Neutrophil (primary cell): ENCODE measurements around the gene PTEN.
A peak's percentile ranks its signal among the peaks of the same experiment; 100 is the strongest.
"Not testable (repeated sequence)": the region's sequence is repeated elsewhere in the genome, so short reads cannot be mapped to it uniquely, and the experiment has no call there.

ENCODE experiments used
- H3K27ac ChIP-seq: fragments of 200-600 bp; sonication (generic); 2 replicates; pipeline ENCODE4 v1.5.1; 2016; ENCODE audit warnings: mild to moderate bottlenecking, moderate library complexity
- H3K27me3 ChIP-seq: fragments of 200-600 bp; sonication (generic); 2 replicates; pipeline ENCODE4 v1.6.0; 2016; ENCODE audit warnings: mild to moderate bottlenecking
- H3K36me3 ChIP-seq: fragments of 200-600 bp; sonication (generic); 2 replicates; pipeline ENCODE4 v1.5.1; 2017
- H3K4me1 ChIP-seq, 2 experiments: fragments of 200-600 bp in 1 of 2; sonication (generic) in 1 of 2; 1 replicate in 1 of 2; 2 replicates in 1 of 2; pipeline versions ENCODE4 v1.5.1 to v1.6.1; 2013 to 2016; ENCODE audit warnings: low read depth in 1 of 2, low read length in 1 of 2, mild to moderate bottlenecking in 1 of 2, moderate library complexity in 1 of 2; ENCODE audit not compliant: control insufficient read depth in 1 of 2, insufficient read depth in 1 of 2
- H3K4me3 ChIP-seq, 2 experiments: fragments of 200-600 bp in 1 of 2; sonication (generic) in 1 of 2; 1 replicate in 1 of 2; 2 replicates in 1 of 2; pipeline ENCODE4 v1.5.1; 2013 to 2016; ENCODE audit warnings: low read depth in 1 of 2, low read length in 1 of 2, mild to moderate bottlenecking in 1 of 2, moderate library complexity in 1 of 2
- H3K9me3 ChIP-seq: fragments of 200-600 bp; sonication (generic); 2 replicates; pipeline ENCODE4 v1.5.1; 2016
- TF ChIP-seq, protein P1 (sequence below): fragments of 200-600 bp; sonication (generic); IDR thresholded peaks from 2 replicates; pipeline ENCODE4 v1.5.1; 2016; ENCODE audit warnings: antibody characterized with exemption

Gene PTEN

DNA sequence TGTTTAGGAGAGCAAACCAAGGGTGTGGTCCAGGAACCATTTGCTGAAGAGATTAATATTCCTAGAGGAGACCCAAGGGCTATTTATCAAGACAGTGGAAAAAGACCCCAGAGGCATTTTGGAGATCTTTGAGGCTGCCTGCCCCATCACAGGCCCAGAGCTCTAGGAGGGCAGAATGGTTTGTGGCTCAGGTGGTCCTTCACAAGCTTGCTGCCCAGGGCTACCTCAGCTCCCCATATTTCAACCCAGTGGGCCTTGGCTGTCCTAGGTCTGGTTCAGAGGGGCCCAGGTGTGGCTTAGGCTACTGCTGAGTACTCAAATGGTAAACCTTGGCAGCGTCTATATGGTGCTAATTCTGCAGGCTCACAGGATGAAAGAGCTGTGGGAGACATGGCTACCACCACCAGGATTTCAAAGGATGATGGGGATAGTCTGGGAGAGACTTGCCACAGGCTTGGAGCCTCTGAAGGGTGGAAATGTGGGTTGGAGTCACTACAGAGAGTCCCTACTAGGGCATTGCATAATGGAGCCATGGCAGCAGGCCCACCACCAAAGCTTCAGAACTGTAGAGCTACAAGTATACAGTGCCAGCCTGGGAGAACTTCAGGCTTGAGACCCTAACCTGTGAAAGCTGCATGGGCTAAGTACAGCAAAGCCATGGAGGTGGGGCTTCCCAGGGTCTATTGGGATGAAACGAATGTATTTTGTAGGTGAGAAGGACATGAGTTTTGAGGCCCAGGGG lies 24.3 kb downstream of the PTEN start:
- H3K27ac ChIP-seq = peak overlapping the region; percentile 43
- H3K4me1 ChIP-seq = peaks cover 4 to 16% of the 10 kb centered on the region in 2 experiments
- no peaks in the 10 kb centered on the region for H3K9me3 ChIP-seq
- H3K4me3 ChIP-seq = no peak overlapping the region
- H3K27me3 ChIP-seq = no peaks in the 10 kb centered on the region
- TF ChIP-seq, protein P1, sequence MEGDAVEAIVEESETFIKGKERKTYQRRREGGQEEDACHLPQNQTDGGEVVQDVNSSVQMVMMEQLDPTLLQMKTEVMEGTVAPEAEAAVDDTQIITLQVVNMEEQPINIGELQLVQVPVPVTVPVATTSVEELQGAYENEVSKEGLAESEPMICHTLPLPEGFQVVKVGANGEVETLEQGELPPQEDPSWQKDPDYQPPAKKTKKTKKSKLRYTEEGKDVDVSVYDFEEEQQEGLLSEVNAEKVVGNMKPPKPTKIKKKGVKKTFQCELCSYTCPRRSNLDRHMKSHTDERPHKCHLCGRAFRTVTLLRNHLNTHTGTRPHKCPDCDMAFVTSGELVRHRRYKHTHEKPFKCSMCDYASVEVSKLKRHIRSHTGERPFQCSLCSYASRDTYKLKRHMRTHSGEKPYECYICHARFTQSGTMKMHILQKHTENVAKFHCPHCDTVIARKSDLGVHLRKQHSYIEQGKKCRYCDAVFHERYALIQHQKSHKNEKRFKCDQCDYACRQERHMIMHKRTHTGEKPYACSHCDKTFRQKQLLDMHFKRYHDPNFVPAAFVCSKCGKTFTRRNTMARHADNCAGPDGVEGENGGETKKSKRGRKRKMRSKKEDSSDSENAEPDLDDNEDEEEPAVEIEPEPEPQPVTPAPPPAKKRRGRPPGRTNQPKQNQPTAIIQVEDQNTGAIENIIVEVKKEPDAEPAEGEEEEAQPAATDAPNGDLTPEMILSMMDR = no peak
- H3K36me3 ChIP-seq = peaks cover 56% of the 10 kb centered on the region

DNA sequence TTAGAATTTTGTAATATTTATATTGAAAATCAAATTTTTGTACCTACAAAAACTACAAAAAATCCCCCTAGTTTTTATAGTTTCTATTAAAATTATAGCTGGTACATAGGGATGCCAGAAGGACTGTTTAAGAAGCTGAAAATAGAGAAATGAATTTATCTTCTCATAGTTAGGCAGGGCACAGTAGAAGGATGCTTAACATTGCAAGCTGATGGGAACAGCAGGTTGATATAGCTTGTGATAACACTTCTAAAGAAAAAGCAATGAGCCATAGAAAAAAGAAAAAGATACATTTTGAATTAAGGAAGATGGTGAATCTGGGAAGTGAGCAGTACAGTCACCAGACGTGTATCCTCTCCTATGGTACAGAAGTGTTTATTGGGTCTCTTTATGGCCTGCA lies 32.0 kb downstream of the PTEN start:
- TF ChIP-seq, protein P1 = no peak
- Histone ChIP-seq H3K36me3 (peaks cover 22% of the 10 kb centered on the region), H3K27ac (peak overlapping the region; percentile 6)

DNA sequence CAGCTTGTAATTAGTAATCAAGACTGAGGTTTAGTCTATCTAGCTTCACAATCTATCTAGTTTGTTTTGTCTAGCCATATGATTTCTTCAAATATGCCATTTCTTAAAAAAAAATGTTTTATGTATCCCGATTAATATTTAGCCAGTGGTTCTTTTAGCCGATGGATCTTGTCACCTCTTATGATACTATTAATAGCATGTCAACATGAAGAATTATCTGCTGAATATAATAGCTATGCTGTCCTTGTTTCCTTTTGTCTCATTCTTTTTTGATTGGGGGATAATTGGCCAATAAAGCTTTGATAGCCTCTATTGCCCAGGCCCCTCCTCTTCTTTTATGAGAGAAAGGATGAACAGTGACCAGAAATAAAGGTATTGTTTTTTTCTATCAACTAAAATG lies 32.8 kb downstream of the PTEN start:
- TF ChIP-seq, protein P1 = no peak
- H3K4me1 ChIP-seq = peaks cover 23 to 36% of the 10 kb centered on the region in 2 experiments
- H3K27ac ChIP-seq = peak overlapping the region; percentile 6
- no peak overlapping the region for H3K4me3 ChIP-seq
- H3K9me3 ChIP-seq = no peaks in the 10 kb centered on the region
- H3K36me3 ChIP-seq = peaks cover 18% of the 10 kb centered on the region
- H3K27me3 ChIP-seq = no peaks in the 10 kb centered on the region

More for the DNA sequence above, 32.0 kb downstream of the PTEN start:
- Histone ChIP-seq H3K27me3 (no peaks in the 10 kb centered on the region), H3K4me3 (no peak overlapping the region), H3K9me3 (no peaks in the 10 kb centered on the region), H3K4me1 (peaks cover 23 to 36% of the 10 kb centered on the region in 2 experiments)

DNA sequence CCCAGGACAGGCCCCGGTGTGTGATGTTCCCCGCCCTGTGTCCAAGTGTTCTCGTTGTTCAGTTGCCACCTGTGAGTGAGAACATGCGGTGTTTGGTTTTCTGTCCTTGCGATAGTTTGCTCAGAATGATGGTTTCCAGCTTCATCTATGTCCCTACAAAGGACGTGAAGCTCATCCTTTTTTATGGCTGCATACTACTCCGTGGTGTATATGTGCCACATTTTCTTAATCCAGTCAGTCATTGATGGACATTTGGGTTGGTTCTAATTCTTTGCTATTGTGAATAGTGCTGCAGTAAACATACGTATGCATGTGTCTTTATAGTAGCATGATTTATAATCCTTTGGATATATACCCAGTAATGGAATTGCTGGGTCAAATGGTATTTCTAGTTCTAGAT lies 34.5 kb downstream of the PTEN start:
- not testable (repeated sequence) for H3K27ac ChIP-seq, H3K4me3 ChIP-seq, H3K27me3 ChIP-seq, H3K9me3 ChIP-seq
- Histone ChIP-seq H3K36me3 (peaks cover 22% of the 10 kb centered on the region), H3K4me1 (peaks cover 17 to 30% of the 10 kb centered on the region in 2 experiments)

DNA sequence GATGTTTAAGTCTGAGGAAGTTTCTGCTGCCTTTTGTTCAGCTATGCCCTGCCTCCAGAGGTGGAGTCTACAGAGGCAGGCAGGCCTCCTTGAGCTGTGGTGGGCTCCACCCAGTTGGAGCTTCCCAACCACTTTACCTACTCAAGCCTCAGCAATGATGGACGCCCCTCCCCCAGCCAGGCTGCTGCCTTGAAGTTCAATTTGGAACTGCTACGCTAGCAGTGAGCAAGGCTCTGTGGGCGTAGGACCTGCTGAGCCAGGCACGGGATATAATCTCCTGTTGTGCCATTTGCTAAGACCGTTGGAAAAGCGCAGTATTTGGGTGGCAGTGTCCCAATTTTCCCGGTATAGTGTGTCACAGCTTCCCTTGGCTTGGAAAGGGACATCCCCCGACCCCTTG lies 40.0 kb downstream of the PTEN start:
- not testable (repeated sequence) for H3K27me3 ChIP-seq, H3K4me3 ChIP-seq, H3K9me3 ChIP-seq, H3K4me1 ChIP-seq
- peak overlapping the region; percentile 47 for H3K27ac ChIP-seq
- H3K36me3 ChIP-seq = peaks cover 41% of the 10 kb centered on the region

DNA sequence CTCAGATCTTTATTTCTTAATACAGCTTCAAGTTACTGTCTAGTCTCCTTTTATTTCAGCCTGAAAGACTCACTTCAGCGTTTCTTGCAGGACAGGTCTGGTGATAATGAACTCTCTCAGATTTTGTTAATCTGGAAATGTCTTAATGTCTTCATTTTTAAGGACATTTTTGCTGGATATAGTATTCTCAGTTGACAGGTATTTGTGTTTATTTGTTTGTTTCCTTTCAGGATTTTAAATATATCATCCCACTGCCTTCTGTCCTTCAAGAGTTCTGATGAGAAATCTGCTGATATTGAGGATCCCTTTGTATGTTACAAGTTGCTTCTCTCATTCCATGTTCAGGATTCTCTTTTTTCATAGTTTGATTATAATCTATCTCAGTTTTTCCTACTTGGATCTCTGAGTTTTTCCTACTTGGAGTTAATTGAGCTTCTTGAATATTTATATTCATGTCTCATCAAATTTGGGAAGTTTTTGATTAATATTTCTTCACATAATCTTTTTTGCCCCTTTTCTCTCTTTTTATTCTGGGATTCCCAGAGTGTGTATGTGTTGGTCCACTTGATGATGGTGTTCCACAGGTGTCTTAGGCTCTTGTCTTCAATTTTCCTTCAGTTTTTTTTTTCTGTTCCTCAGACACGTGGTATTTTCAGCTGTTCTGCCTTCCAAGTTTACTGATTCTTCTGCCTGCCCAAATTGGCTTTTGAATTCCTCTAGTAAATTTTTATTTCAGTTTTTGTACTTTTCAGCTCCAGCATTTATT lies 49.9 kb downstream of the PTEN start:
- peaks cover 10% of the 10 kb centered on the region for H3K36me3 ChIP-seq
- H3K27me3 ChIP-seq = no peaks in the 10 kb centered on the region
- peaks cover 24 to 37% of the 10 kb centered on the region in 2 experiments for H3K4me1 ChIP-seq
- no peak overlapping the region for H3K27ac ChIP-seq
- H3K4me3 ChIP-seq = no peak overlapping the region
- H3K9me3 ChIP-seq = no peaks in the 10 kb centered on the region
- TF ChIP-seq, protein P1 = no peak
